Activated naive CD4-positive, alpha-beta T cell treated with anti-CD3 and anti-CD28 coated beads, Interleukin-2, amount 10 ng/mL, durations not matched to agents 7 days and 5 days (primary cell): Measurements from ENCODE around the gene CTAGE6.
"Not testable (repeated sequence)": the region's sequence is repeated elsewhere in the genome, so short reads cannot be mapped to it uniquely, and the experiment has no call there.

Source experiments
- CTCF ChIA-PET: fragments of 350-600 bp; sonication (Branson Sonifier 250); formaldehyde crosslinking; loops from one replicate; lab custom pipeline; 2021; ENCODE audit warnings: antibody characterized with exemption; lab: Charles Lee
- DNase-seq: peaks from one replicate; pipeline ENCODE4 v3.0.0-alpha.2; 2020
- H3K27ac Mint-ChIP-seq: one replicate; pipeline ENCODE4 v1.8.0; 2021; ENCODE audit warnings: mild to moderate bottlenecking, moderate library complexity, mixed read lengths
- H3K27me3 Mint-ChIP-seq: one replicate; pipeline ENCODE4 v1.8.0; 2021; ENCODE audit warnings: mild to moderate bottlenecking, mixed read lengths
- H3K36me3 Mint-ChIP-seq: one replicate; pipeline ENCODE4 v1.8.0; 2021; ENCODE audit warnings: mixed read lengths
- H3K4me1 Mint-ChIP-seq: one replicate; pipeline ENCODE4 v1.8.0; 2021; ENCODE audit warnings: mixed read lengths
- H3K4me3 Mint-ChIP-seq: one replicate; pipeline ENCODE4 v1.8.0; 2021; ENCODE audit warnings: mild to moderate bottlenecking, moderate library complexity, mixed read lengths
- H3K9me3 Mint-ChIP-seq: one replicate; pipeline ENCODE4 v1.8.0; 2021; ENCODE audit warnings: mixed read lengths

The CTAGE6 gene

GRCh38 chr7:143737037-143737819 lies 20.3 kb downstream of the CTAGE6 start:
- not testable (repeated sequence) for H3K9me3 Mint-ChIP-seq, H3K4me3 Mint-ChIP-seq, H3K36me3 Mint-ChIP-seq, H3K4me1 Mint-ChIP-seq, DNase-seq, H3K27me3 Mint-ChIP-seq, H3K27ac Mint-ChIP-seq
- CTCF ChIA-PET: interaction anchor here (0.6 to 1.9 kb wide), 7 partner anchors 9 to 497 kb away, joined by 3 to 12 read pairs (median 5); no protein-coding TSS in a partner anchor

DNA sequence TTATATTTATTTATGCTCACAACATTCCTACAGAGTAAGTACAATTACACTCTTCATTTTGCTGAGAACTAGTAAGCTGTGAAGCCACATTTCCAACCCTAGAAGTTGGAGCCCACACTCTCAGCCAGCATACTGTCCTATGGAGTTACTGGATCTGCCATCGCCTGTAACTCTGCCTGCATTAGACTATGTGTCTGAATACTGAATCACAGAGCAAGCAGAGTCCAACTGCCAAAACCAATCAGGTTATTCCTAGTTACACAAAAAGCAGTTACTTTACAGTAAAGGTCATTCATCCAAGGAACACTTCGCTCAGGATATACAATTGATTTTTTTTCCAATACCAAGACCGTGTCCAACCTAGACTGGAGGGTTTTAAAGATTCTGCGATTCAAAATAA lies 21.5 kb downstream of the CTAGE6 start:
- CTCF ChIA-PET: interaction anchor here (1.5 to 1.9 kb wide), 4 partner anchors 8 to 392 kb away, joined by 5 to 12 read pairs (median 6); no protein-coding TSS in a partner anchor
- H3K36me3 Mint-ChIP-seq: peaks cover 4% of the 10 kb centered on the region
- peaks cover 9% of the 10 kb centered on the region for H3K4me1 Mint-ChIP-seq
- no peaks in the 10 kb centered on the region for H3K27me3 Mint-ChIP-seq
- H3K9me3 Mint-ChIP-seq: no peaks in the 10 kb centered on the region
- no peak overlapping the region for H3K4me3 Mint-ChIP-seq
- no peak for DNase-seq
- no peak overlapping the region for H3K27ac Mint-ChIP-seq

GRCh38 chr7:143733876-143734275 lies 23.6 kb downstream of the CTAGE6 start:
- CTCF ChIA-PET: no interaction called here
- Mint-ChIP-seq H3K9me3 (no peaks in the 10 kb centered on the region), H3K4me1 (peaks cover 9% of the 10 kb centered on the region), H3K4me3 (no peak overlapping the region), H3K27me3 (no peaks in the 10 kb centered on the region), H3K36me3 (peaks cover 21% of the 10 kb centered on the region), H3K27ac (no peak overlapping the region)
- DNase-seq: no peak

GRCh38 chr7:143728333-143728862 lies 29.1 kb downstream of the CTAGE6 start:
- Mint-ChIP-seq H3K9me3 (no peaks in the 10 kb centered on the region), H3K4me1 (no peaks in the 10 kb centered on the region), H3K27me3 (no peaks in the 10 kb centered on the region), H3K36me3 (peaks cover 31% of the 10 kb centered on the region), H3K27ac (peak overlapping the region; percentile 49), H3K4me3 (no peak overlapping the region)
- CTCF ChIA-PET: interaction anchor here (1.7 kb wide), 1 partner anchor 8 kb away, joined by 7 read pairs; no protein-coding TSS in a partner anchor
- DNase-seq: no peak

DNA sequence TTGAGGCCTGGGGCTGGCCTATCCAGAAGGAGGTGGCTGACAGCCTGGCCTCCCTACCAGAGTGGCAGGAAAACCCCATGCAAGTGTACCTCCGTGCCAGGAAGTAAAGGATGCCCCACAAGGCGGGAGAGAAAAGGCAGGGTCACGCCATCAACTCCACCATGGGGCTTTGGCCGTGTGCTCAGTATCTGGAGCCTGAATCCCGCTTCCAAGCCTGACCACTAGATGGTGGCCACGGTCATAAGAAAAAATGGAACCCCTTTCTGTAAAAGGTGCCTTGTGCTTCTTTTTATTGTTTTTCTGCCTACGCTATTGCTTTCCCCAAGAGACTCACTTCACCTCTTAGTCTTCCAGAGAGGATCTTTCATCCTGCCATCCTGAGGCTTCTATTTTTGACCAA lies 29.9 kb downstream of the CTAGE6 start:
- H3K36me3 Mint-ChIP-seq: peaks cover 31% of the 10 kb centered on the region
- CTCF ChIA-PET: interaction anchor here (1.7 kb wide), 1 partner anchor 9 kb away, joined by 7 read pairs; no protein-coding TSS in a partner anchor
- H3K4me1 Mint-ChIP-seq, DNase-seq, H3K4me3 Mint-ChIP-seq, H3K27me3 Mint-ChIP-seq, H3K27ac Mint-ChIP-seq, H3K9me3 Mint-ChIP-seq: not testable (repeated sequence)

GRCh38 chr7:143726143-143726542 lies 31.4 kb downstream of the CTAGE6 start:
- CTCF ChIA-PET, DNase-seq, H3K27me3 Mint-ChIP-seq, H3K4me3 Mint-ChIP-seq, H3K4me1 Mint-ChIP-seq, H3K9me3 Mint-ChIP-seq, H3K27ac Mint-ChIP-seq: not testable (repeated sequence)
- peaks cover 29% of the 10 kb centered on the region for H3K36me3 Mint-ChIP-seq

- H3K36me3 Mint-ChIP-seq, DNase-seq, H3K27me3 Mint-ChIP-seq, H3K9me3 Mint-ChIP-seq, CTCF ChIA-PET, H3K4me3 Mint-ChIP-seq, H3K4me1 Mint-ChIP-seq, H3K27ac Mint-ChIP-seq: not testable (repeated sequence)
Observed at GRCh38 chr7:143720335-143720734, 37.2 kb downstream of the CTAGE6 start.

DNA sequence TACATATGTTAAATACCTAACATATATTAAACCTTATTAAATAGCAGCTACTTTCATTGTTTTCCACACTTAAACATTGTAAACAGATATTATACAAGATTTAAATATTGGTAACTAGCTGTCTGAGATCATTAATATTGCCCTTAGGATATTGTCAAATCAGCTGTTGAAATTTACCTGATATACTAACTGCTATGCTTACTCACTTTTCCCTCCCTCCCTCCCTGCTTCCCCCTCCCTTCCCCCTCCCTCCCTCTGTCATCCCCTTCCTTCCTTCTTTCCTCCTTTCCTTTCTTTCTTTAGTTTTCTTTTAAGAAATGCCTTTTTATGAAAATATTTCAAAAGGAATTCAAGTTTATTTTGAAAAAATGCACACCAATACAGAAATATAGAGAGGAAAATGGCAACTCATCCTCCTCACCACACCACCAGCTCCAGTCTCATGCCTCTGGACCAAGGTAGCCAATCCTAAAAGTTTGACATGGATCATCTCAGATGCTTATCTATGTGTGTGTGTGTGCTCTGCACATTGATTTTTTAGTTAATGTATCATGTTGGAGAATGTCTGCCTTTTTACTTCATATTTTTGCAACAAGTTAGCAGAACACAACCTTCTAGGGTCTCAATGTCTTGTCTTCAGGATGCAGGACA lies 41.8 kb downstream of the CTAGE6 start:
- H3K9me3 Mint-ChIP-seq, H3K4me1 Mint-ChIP-seq, H3K36me3 Mint-ChIP-seq, H3K27ac Mint-ChIP-seq, DNase-seq, CTCF ChIA-PET, H3K4me3 Mint-ChIP-seq, H3K27me3 Mint-ChIP-seq: not testable (repeated sequence)

DNA sequence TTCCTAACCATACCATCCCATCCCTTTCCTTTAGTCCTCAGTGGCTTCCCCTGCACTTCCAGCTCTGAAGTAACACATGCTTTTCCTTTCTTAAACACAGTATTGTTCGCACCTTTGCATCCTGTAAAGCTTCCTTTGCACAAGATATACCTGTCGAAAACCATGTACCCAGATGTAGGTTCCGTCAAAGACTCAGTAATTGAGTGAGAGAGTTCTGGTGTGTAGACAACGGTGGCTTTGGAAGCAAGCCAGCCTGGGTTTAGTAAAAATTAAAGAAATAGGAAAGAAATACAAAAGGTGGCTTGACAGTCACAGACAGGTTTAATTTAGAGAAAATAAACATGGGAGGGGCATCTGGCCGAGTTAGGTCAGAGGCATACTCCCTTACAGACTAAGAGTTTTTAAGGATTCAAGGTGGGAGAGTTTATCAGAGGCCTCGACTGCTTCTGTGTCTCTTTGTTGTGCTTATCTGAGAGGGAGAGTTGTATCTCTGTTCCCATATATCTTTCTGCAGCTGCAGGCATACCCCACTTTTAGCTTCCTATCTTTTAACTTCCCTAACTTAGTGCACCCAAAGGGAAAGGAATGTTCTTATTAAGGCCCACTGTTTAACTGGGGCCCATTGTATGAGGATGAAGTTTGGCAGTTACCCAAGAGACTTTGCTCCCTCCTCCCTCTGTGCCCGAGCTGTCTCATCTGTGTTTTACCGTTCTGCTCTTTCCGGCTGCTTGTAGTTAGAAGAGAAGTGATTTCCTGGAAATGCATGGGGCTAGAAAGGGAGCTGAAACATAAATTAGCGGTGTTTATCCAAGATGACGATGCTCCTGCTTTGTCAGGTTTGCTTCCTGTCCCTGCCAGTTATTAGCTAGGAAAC lies 42.7 kb downstream of the CTAGE6 start:
- H3K4me1 Mint-ChIP-seq, CTCF ChIA-PET, H3K27ac Mint-ChIP-seq, H3K36me3 Mint-ChIP-seq, H3K9me3 Mint-ChIP-seq, H3K27me3 Mint-ChIP-seq, DNase-seq, H3K4me3 Mint-ChIP-seq: not testable (repeated sequence)

- H3K36me3 Mint-ChIP-seq, CTCF ChIA-PET, H3K9me3 Mint-ChIP-seq, H3K27ac Mint-ChIP-seq, H3K4me1 Mint-ChIP-seq, H3K4me3 Mint-ChIP-seq, H3K27me3 Mint-ChIP-seq, DNase-seq: not testable (repeated sequence)
Observed at GRCh38 chr7:143712381-143712780, 45.1 kb downstream of the CTAGE6 start.

DNA sequence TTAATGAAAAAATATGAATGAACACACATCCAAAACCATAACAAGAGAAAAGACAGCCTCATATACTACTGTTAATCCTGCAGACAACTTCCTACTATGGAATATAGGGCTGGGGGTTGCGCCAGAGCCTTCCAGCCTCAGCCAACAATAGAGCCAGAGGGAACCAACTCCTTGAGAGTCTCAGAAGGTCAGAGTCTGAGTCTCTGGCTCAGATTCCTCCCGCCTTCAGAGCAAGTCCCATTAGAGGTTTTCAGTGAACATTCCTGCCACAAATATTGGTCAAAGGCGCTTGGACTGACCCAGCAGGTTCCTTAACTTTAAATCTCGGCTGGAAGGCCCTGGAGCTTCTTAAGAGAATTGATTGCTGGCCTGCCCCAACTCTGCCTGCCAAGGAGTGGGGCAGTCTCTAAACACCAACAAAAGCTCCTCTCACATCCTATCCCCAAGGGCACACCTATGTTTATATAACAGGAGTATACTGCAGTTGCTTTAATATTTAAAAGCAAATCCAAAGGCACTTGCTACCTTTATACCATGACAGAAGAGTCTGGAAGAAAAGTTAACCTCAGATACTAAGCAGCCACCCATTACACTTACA lies 45.7 kb downstream of the CTAGE6 start:
- not testable (repeated sequence) for H3K4me3 Mint-ChIP-seq, H3K9me3 Mint-ChIP-seq

GRCh38 chr7:143709895-143710294 lies 47.6 kb downstream of the CTAGE6 start:
- DNase-seq, H3K27me3 Mint-ChIP-seq, H3K4me3 Mint-ChIP-seq, H3K9me3 Mint-ChIP-seq, H3K27ac Mint-ChIP-seq, H3K4me1 Mint-ChIP-seq, CTCF ChIA-PET, H3K36me3 Mint-ChIP-seq: not testable (repeated sequence)

More for the DNA sequence above, 45.7 kb downstream of the CTAGE6 start:
- H3K27ac Mint-ChIP-seq, DNase-seq, H3K36me3 Mint-ChIP-seq, CTCF ChIA-PET, H3K4me1 Mint-ChIP-seq, H3K27me3 Mint-ChIP-seq: not testable (repeated sequence)
